ENCODE results near the gene NKX6-2. TPM values are rescaled to one million over a fixed set of nuclear protein-coding genes. Genes with fewer than 3 reads are reported as not detected.

Gene NKX6-2
- total RNA-seq, 4 donors from 2014 or later, result not detected

- no peaks in the 10 kb centered on the region for H3K9me3 ChIP-seq
- no peaks in the 10 kb centered on the region for H3K4me1 ChIP-seq
- H3K36me3 ChIP-seq, result no peaks in the 10 kb centered on the region
- peaks cover 0 to 40% (median 0%) of the 10 kb centered on the region in 4 donors for H3K27me3 ChIP-seq
- DNase-seq (ENCODE audit: extremely low spot score), result no peak
- H3K27ac ChIP-seq (replicated peaks in 1 of 4), result no peak overlapping the region
- no peak overlapping the region for H3K4me3 ChIP-seq
- 87% methylated on average over 7 of the region's 27 CpGs for WGBS
- no peak for TF ChIP-seq POLR2AphosphoS5 (IDR thresholded peaks at IDR 0.05)
- TF ChIP-seq EP300 (IDR thresholded peaks at IDR 0.05), result no peak
- TF ChIP-seq CTCF (IDR thresholded peaks at IDR 0.05), result no peak
- TF ChIP-seq POLR2A (IDR thresholded peaks at IDR 0.05; ENCODE audit: low read depth), result no peak
- intact Hi-C loops (cut with DNase I), result no loop called here
Measured at GRCh38 chr10:132807621-132808049, 21.7 kb upstream of the NKX6-2 start.

DNA sequence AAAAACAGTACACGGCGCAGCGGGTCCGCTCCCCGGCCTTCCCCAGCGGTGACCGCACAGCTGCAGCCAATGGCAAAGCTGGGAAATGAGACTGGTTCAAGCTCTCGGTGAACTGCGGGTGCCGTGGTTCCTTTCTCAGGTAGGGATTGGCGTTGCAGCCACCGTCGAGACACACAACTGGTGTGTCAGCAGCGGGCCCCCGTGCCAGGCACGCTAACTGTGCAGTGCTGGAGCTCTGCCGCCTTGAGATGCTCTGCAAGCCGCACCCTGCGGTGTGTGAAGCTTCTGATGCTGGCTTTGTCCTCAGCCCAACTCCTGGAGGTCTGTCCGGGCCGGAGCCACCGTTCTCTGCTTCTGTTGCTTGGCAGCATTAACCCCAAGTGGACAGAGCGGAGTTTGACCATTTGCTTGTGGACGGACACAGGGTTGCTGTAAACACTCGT is 20.6 kb upstream of the NKX6-2 start:
- no peak overlapping the region for H3K27ac ChIP-seq (replicated peaks in 1 of 4)
- 83% methylated on average over 25 of the region's 25 CpGs for WGBS
- intact Hi-C loops (cut with DNase I), result no loop called here
- no peak for DNase-seq (ENCODE audit: extremely low spot score)
- TF ChIP-seq CTCF (IDR thresholded peaks at IDR 0.05), result no peak
- TF ChIP-seq POLR2AphosphoS5 (IDR thresholded peaks at IDR 0.05), result no peak
- TF ChIP-seq POLR2A (IDR thresholded peaks at IDR 0.05; ENCODE audit: low read depth), result no peak
- no peak for TF ChIP-seq EP300 (IDR thresholded peaks at IDR 0.05)
- no peaks in the 10 kb centered on the region for H3K4me1 ChIP-seq
- H3K9me3 ChIP-seq, result peaks cover 0 to 6% (median 6%) of the 10 kb centered on the region in 4 donors
- no peaks in the 10 kb centered on the region for H3K36me3 ChIP-seq
- H3K4me3 ChIP-seq, result no peak overlapping the region
- peaks cover 0 to 35% (median 0%) of the 10 kb centered on the region in 4 donors for H3K27me3 ChIP-seq

DNA sequence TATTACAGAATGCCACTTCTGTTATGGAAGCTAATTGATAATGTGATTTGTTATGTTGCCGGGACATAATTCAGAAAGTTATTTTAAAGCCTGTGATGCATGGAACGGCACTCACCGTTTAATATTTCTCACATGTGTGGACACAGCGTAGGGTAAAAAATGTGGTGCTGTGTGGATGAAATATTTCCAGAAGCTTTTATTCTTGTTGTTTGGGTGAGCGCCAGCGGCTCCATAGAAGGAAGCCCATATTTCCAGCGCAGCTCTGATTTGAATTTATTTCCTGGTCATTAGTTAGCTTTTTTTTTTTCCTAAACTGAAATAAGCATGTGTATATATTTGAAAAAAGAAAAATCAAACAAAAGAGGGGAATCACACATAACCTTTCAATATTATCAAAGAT is 20.2 kb upstream of the NKX6-2 start:
- DNase-seq (ENCODE audit: extremely low spot score), result no peak
- intact Hi-C loops (cut with DNase I), result no loop called here
- H3K27me3 ChIP-seq, result peaks cover 0 to 32% (median 0%) of the 10 kb centered on the region in 4 donors
- peaks cover 0 to 9% (median 7%) of the 10 kb centered on the region in 4 donors for H3K9me3 ChIP-seq
- no peak overlapping the region for H3K4me3 ChIP-seq
- no peak overlapping the region for H3K27ac ChIP-seq (replicated peaks in 1 of 4)
- WGBS, result 46% methylated on average over 7 of the region's 7 CpGs
- TF ChIP-seq CTCF (IDR thresholded peaks at IDR 0.05) (no peak), EP300 (IDR thresholded peaks at IDR 0.05) (no peak), POLR2AphosphoS5 (IDR thresholded peaks at IDR 0.05) (no peak), POLR2A (IDR thresholded peaks at IDR 0.05; ENCODE audit: low read depth) (no peak)
- no peaks in the 10 kb centered on the region for H3K36me3 ChIP-seq
- no peaks in the 10 kb centered on the region for H3K4me1 ChIP-seq

DNA sequence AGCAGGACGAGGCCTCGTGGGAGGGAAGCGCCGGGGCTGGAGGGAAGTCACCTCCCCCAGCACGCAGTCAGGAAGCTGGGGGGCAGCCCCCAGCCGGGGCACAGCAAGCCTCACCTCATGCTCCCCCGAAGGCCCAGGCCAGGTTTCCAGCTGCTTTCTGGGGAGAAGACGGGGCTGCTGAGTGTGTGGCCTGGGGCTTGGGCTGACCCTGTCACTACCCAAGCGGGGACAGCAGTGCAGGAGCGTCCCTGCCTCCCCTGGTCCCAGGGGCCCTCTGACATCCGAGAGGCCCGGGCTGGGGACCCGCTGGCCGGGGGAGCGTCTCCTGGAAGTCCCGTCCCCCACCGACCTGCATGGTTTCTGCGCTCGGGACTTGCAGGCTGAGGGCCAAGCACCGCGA is 19.7 kb upstream of the NKX6-2 start:
- Histone ChIP-seq H3K27ac (replicated peaks in 1 of 4) (no peak overlapping the region), H3K9me3 (peaks cover 0 to 9% (median 7%) of the 10 kb centered on the region in 4 donors), H3K4me1 (no peaks in the 10 kb centered on the region), H3K36me3 (no peaks in the 10 kb centered on the region), H3K4me3 (no peak overlapping the region), H3K27me3 (peaks cover 0 to 27% (median 0%) of the 10 kb centered on the region in 4 donors)
- TF ChIP-seq POLR2AphosphoS5 (IDR thresholded peaks at IDR 0.05) (no peak), CTCF (IDR thresholded peaks at IDR 0.05) (no peak), POLR2A (IDR thresholded peaks at IDR 0.05; ENCODE audit: low read depth) (no peak), EP300 (IDR thresholded peaks at IDR 0.05) (no peak)
- WGBS, result 49% methylated on average over 17 of the region's 21 CpGs
- intact Hi-C loops (cut with DNase I), result no loop called here
- DNase-seq (ENCODE audit: extremely low spot score), result no peak
